ENCODE data around the gene SMPDL3A.

- TF ChIP-seq CTCF (IDR thresholded peaks at IDR 0.05) = no peak
- no peak for TF ChIP-seq POLR2A (IDR thresholded peaks at IDR 0.05)
Measured at GRCh38 chr6:122753000-122753687, 35.9 kb upstream of the SMPDL3A start.

All from breast epithelium (tissue), 3 donors.